LNCaP clone FGC (cell line): ENCODE results near the gene DZIP3.

Experiments
- DNase-seq: peaks from one replicate; pipeline ENCODE4 v3.0.0-alpha.2; 2011; ENCODE audit warnings: low read depth
- H3K4me3 ChIP-seq: 2 replicates; pipeline ENCODE4 v1.5.1; 2011; ENCODE audit warnings: mild to moderate bottlenecking, low read depth, low read length, control low read depth
- CTCF ChIP-seq: IDR thresholded peaks from 2 replicates; pipeline ENCODE4 v1.5.1; 2012; ENCODE audit warnings: mild to moderate bottlenecking; ENCODE audit not compliant: control insufficient read depth, insufficient read depth; ENCODE audit errors: extremely low read depth

The DZIP3 gene

GRCh38 chr3:108589081-108589997 lies at the start of gene DZIP3, which contains the start of gene CIP2A:
TSS of gene DZIP3 (plus strand) at chr3:108589722. CDS start at chr3:108605407, 15,685 bp downstream.
TSS of gene CIP2A (minus strand) at chr3:108589438. CDS start at chr3:108589375, 63 bp downstream.
- no peak for TF ChIP-seq CTCF
- H3K4me3 ChIP-seq = peak within 1 kb of the TSS; percentile 82
- peak; percentile 54 for DNase-seq

- TF ChIP-seq CTCF = no peak
- no peak for DNase-seq
- H3K4me3 ChIP-seq = no peak overlapping the region
Measured at GRCh38 chr3:108546247-108546646, 43.3 kb upstream of the DZIP3 start.

- H3K4me3 ChIP-seq = no peak overlapping the region
- TF ChIP-seq CTCF = no peak
- DNase-seq = no peak
Measured at GRCh38 chr3:108546692-108547091, 42.8 kb upstream of the DZIP3 start.

GRCh38 chr3:108548304-108548703 lies 41.2 kb upstream of the DZIP3 start:
- no peak for DNase-seq
- H3K4me3 ChIP-seq = peak overlapping the region; percentile 15; the same call in 1 of the 2 replicates
- no peak for TF ChIP-seq CTCF

- no peak for TF ChIP-seq CTCF
- H3K4me3 ChIP-seq = peak overlapping the region; percentile 15; the same call in 1 of the 2 replicates
- peak; percentile 61 for DNase-seq
Measured at GRCh38 chr3:108548886-108549285, 40.6 kb upstream of the DZIP3 start.

- peak; percentile 46 for TF ChIP-seq CTCF
- DNase-seq = peak; percentile 33
- no peak overlapping the region for H3K4me3 ChIP-seq
Measured at GRCh38 chr3:108552267-108553159, 37.0 kb upstream of the DZIP3 start.
